Endodermal cell (in vitro differentiated cells): ENCODE data around the gene CCKAR. TPM values are rescaled to one million over a fixed set of nuclear protein-coding genes. Genes with fewer than 3 reads are reported as not detected.

Experiments used
- DNase-seq: peaks from one replicate; pipeline ENCODE4 v3.0.0-alpha.2; 2017
- H3K27ac ChIP-seq: 2 replicates; pipeline ENCODE4 v1.5.1; 2013; ENCODE audit warnings: mild to moderate bottlenecking, low read depth, low read length, moderate library complexity
- H3K27me3 ChIP-seq: 2 replicates; pipeline ENCODE4 v1.6.1; 2013; ENCODE audit warnings: mild to moderate bottlenecking, low read length, moderate library complexity; ENCODE audit not compliant: insufficient read depth, control insufficient read depth, poor library complexity, severe bottlenecking
- H3K36me3 ChIP-seq: 2 replicates; pipeline ENCODE4 v1.7.0; 2013; ENCODE audit warnings: mild to moderate bottlenecking, low read length, moderate library complexity; ENCODE audit not compliant: control insufficient read depth, insufficient read depth
- H3K4me1 ChIP-seq: one replicate; pipeline ENCODE4 v1.7.0; 2013; ENCODE audit warnings: low read length; ENCODE audit not compliant: control insufficient read depth, insufficient read depth
- H3K4me3 ChIP-seq: 2 replicates; pipeline ENCODE4 v1.5.1; 2013; ENCODE audit warnings: mild to moderate bottlenecking, low read length, moderate library complexity
- H3K9ac ChIP-seq: 2 replicates; pipeline ENCODE4 v1.6.1; 2013; ENCODE audit warnings: mild to moderate bottlenecking, low read length, moderate library complexity; ENCODE audit not compliant: poor library complexity, severe bottlenecking; ENCODE audit errors: extremely low read depth
- H3K9me3 ChIP-seq: 2 replicates; pipeline ENCODE4 v1.6.1; 2013; ENCODE audit warnings: mild to moderate bottlenecking, low read length, moderate library complexity; ENCODE audit not compliant: control insufficient read depth
- H3K27ac Mint-ChIP-seq: 2 replicates; pipeline ENCODE4 v1.8.0; 2020; ENCODE audit warnings: mixed read lengths
- H3K27me3 Mint-ChIP-seq: 2 replicates; pipeline ENCODE4 v1.8.0; 2021; ENCODE audit warnings: mild to moderate bottlenecking, mixed read lengths; ENCODE audit not compliant: insufficient read depth
- H3K36me3 Mint-ChIP-seq: 2 replicates; pipeline ENCODE4 v1.8.0; 2020; ENCODE audit warnings: low read depth, mixed read lengths
- H3K4me1 Mint-ChIP-seq: 2 replicates; pipeline ENCODE4 v1.8.0; 2020; ENCODE audit warnings: mixed read lengths
- H3K4me3 Mint-ChIP-seq: 2 replicates; pipeline ENCODE4 v1.8.0; 2020; ENCODE audit warnings: mild to moderate bottlenecking, moderate library complexity, mixed read lengths
- H3K9me3 Mint-ChIP-seq: 2 replicates; pipeline ENCODE4 v1.8.0; 2020; ENCODE audit warnings: mild to moderate bottlenecking, mixed read lengths
- WGBS, 2 experiments: methylation state at CpG; one replicate each; pipeline versions ENCODE4 v1.1.5 to v1.1.7; 2013; ENCODE audit warnings: missing lambda C conversion rate in 2 of 2, mixed read lengths in 1 of 2; ENCODE audit not compliant: insufficient coverage in 1 of 2, insufficient read length in 1 of 2; 5-methylcytosine and 5-hydroxymethylcytosine counted together
- total RNA-seq, 2 donors: library from RNA; stranded (reverse); fragmentation: NEBNext Ultra II Directional in 1 of 2; extraction: Animal tissue kit (Norgen Biotek cat#: 25700) in 1 of 2; gene quantifications; 2 replicates in 1 of 2; 3 replicates in 1 of 2; pipeline ENCODE4 v1.2.1, GENCODE V29; 2021
- TF ChIP-seq, protein P1 (sequence below): fragments of 200-600 bp; sonication (generic); conservative IDR thresholded peaks from 2 replicates; pipeline ENCODE4 v1.5.0; 2021; ENCODE audit warnings: antibody characterized with exemption, mild to moderate bottlenecking

CCKAR gene
- total RNA-seq, 2 donors from 2014 or later: not detected

- WGBS, 2 experiments: 80% methylated on average over 1 of the region's 1 CpG; no CpG with 5 or more reads in 1 of the 2 experiments
- H3K27ac ChIP-seq: no peak overlapping the region
These were observed 56.7 kb downstream of the CCKAR start for GRCh38 chr4:26433556-26433955.

GRCh38 chr4:26432419-26432818 is 57.9 kb downstream of the CCKAR start:
- no peak overlapping the region for H3K4me3 ChIP-seq
- no peak overlapping the region for H3K27ac ChIP-seq
- no peaks in the 10 kb centered on the region for H3K27me3 ChIP-seq
- Mint-ChIP-seq H3K4me1 (peaks cover 8% of the 10 kb centered on the region), H3K9me3 (no peaks in the 10 kb centered on the region), H3K4me3 (no peak overlapping the region), H3K27ac (no peak overlapping the region), H3K27me3 (no peaks in the 10 kb centered on the region), H3K36me3 (peaks cover 51% of the 10 kb centered on the region)
- H3K9ac ChIP-seq: no peak overlapping the region
- no peak for DNase-seq
- peaks cover 55% of the 10 kb centered on the region for H3K36me3 ChIP-seq
- no peaks in the 10 kb centered on the region for H3K9me3 ChIP-seq
- 91% methylated on average over 5 of the region's 5 CpGs; no CpG with 5 or more reads in 1 of the 2 experiments for whole genome bisulfite sequencing, 2 experiments
- H3K4me1 ChIP-seq: no peaks in the 10 kb centered on the region
- TF ChIP-seq, protein P1, sequence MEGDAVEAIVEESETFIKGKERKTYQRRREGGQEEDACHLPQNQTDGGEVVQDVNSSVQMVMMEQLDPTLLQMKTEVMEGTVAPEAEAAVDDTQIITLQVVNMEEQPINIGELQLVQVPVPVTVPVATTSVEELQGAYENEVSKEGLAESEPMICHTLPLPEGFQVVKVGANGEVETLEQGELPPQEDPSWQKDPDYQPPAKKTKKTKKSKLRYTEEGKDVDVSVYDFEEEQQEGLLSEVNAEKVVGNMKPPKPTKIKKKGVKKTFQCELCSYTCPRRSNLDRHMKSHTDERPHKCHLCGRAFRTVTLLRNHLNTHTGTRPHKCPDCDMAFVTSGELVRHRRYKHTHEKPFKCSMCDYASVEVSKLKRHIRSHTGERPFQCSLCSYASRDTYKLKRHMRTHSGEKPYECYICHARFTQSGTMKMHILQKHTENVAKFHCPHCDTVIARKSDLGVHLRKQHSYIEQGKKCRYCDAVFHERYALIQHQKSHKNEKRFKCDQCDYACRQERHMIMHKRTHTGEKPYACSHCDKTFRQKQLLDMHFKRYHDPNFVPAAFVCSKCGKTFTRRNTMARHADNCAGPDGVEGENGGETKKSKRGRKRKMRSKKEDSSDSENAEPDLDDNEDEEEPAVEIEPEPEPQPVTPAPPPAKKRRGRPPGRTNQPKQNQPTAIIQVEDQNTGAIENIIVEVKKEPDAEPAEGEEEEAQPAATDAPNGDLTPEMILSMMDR: no peak

More at GRCh38 chr4:26433556-26433955, 56.7 kb downstream of the CCKAR start:
- Histone ChIP-seq H3K9ac (no peak overlapping the region), H3K4me1 (no peaks in the 10 kb centered on the region), H3K9me3 (no peaks in the 10 kb centered on the region), H3K27me3 (no peaks in the 10 kb centered on the region), H3K36me3 (peaks cover 60% of the 10 kb centered on the region), H3K4me3 (no peak overlapping the region)
- no peaks in the 10 kb centered on the region for H3K9me3 Mint-ChIP-seq
- H3K27me3 Mint-ChIP-seq: no peaks in the 10 kb centered on the region
- H3K4me3 Mint-ChIP-seq: no peak overlapping the region
- peaks cover 8% of the 10 kb centered on the region for H3K4me1 Mint-ChIP-seq
- no peak for DNase-seq
- peak overlapping the region; percentile 40 for H3K27ac Mint-ChIP-seq
- peaks cover 53% of the 10 kb centered on the region for H3K36me3 Mint-ChIP-seq
- TF ChIP-seq, protein P1: no peak

- DNase-seq: no peak
- Histone ChIP-seq H3K27me3 (no peaks in the 10 kb centered on the region), H3K36me3 (peaks cover 54% of the 10 kb centered on the region), H3K27ac (no peak overlapping the region), H3K4me1 (no peaks in the 10 kb centered on the region), H3K4me3 (no peak overlapping the region), H3K9me3 (no peaks in the 10 kb centered on the region), H3K9ac (no peak overlapping the region)
- 95% methylated on average over 1 of the region's 2 CpGs; no CpG with 5 or more reads in 1 of the 2 experiments for WGBS, 2 experiments
- peaks cover 44% of the 10 kb centered on the region for H3K36me3 Mint-ChIP-seq
- no peaks in the 10 kb centered on the region for H3K9me3 Mint-ChIP-seq
- H3K4me1 Mint-ChIP-seq: peaks cover 8% of the 10 kb centered on the region
- H3K4me3 Mint-ChIP-seq: no peak overlapping the region
- no peaks in the 10 kb centered on the region for H3K27me3 Mint-ChIP-seq
- TF ChIP-seq, protein P1: no peak
- H3K27ac Mint-ChIP-seq: no peak overlapping the region
These were observed 58.7 kb downstream of the CCKAR start for GRCh38 chr4:26431461-26432180.

Other genes with a start within 250 kb of the CCKAR start
- gene RBPJ, start 169.5 kb downstream of the CCKAR start, total RNA-seq: 10 to 100 TPM; 71.1 to 78.0 TPM
- gene TBC1D19, start 93.6 kb upstream of the CCKAR start, total RNA-seq: 1 to 10 TPM; 7.0 to 9.9 TPM